Cardiac fibroblast (primary cell): ENCODE results near the gene ZNF385D.

Experiments used
- DNase-seq, 2 donors: peaks; one replicate each; pipeline versions ENCODE4 v3.0.0 to v3.0.0-alpha.2; 2010; ENCODE audit warnings: low read depth in 2 of 2
- H3K4me3 ChIP-seq, 2 donors: replicated peaks in 1 of 2; 1 replicate in 1 of 2; 2 replicates in 1 of 2; pipeline ENCODE4 v1.5.1; 2011; ENCODE audit warnings: low read depth in 2 of 2, low read length in 2 of 2, mild to moderate bottlenecking in 2 of 2, moderate library complexity in 1 of 2
- TF ChIP-seq, protein P1 (sequence below): IDR thresholded peaks from one replicate; pipeline ENCODE4 v1.5.1; 2011; ENCODE audit warnings: low read depth, mild to moderate bottlenecking, low read length, inconsistent platforms

The ZNF385D gene

DNA sequence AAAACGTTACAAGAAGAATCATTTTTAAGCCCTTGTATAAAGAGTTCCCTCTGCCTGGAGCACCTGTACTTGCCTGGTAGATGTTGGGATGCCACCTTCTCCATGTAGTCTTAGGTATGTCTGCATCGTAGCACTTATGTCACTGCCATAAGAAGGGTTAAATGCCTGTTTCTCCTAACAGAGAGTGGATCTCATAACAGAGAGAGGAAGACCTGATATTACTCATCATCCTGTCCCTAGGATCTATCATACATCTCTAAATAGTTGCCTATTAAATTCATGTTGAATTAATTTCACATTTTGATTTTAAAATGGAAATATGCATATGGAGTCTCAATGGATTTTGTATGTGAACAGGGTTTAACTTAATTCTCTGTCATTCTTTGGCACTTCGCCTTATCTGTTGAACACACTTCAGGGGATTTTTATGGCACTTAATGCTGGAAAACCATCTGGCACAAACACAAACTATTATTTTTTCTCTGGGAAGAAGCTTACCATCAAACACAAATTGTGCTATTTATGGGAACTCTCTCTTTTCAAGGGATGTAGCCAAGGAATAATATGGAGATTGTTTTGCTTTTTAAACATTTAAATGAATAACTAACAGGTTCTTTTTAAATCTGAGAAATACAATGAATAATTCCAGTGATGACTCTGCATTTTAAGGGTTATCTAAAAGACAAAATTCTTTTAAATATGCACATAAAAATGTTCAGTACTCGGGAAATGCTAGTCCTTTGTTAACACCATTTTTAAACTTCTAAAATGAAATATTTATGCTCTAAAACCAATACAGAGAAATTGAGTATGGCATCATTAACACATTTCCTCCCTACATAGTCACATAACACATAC lies 230.7 kb downstream of the ZNF385D start:
- TF ChIP-seq, protein P1, sequence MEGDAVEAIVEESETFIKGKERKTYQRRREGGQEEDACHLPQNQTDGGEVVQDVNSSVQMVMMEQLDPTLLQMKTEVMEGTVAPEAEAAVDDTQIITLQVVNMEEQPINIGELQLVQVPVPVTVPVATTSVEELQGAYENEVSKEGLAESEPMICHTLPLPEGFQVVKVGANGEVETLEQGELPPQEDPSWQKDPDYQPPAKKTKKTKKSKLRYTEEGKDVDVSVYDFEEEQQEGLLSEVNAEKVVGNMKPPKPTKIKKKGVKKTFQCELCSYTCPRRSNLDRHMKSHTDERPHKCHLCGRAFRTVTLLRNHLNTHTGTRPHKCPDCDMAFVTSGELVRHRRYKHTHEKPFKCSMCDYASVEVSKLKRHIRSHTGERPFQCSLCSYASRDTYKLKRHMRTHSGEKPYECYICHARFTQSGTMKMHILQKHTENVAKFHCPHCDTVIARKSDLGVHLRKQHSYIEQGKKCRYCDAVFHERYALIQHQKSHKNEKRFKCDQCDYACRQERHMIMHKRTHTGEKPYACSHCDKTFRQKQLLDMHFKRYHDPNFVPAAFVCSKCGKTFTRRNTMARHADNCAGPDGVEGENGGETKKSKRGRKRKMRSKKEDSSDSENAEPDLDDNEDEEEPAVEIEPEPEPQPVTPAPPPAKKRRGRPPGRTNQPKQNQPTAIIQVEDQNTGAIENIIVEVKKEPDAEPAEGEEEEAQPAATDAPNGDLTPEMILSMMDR = no peak
- DNase-seq = no peak
- H3K4me3 ChIP-seq = no peak overlapping the region

DNA sequence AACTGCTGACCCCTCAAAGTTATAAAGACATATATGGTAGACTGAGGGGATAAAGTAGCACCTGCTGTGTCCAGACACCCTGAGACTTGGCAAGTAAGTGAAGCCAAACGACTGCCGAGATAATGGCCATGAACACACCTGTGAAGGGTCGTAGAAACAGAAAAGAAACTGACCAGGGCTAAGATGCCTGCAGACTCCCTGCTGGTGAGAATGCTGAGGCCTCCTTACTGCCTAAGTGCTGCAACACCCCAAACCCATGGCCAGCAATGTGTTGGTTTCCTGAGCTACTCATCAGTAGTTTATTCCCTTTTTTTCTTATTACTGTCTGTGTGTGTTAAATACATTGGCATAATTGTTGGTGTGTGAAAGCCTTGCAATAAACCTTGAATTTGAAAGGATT lies 233.8 kb downstream of the ZNF385D start:
- H3K4me3 ChIP-seq = no peak overlapping the region
- TF ChIP-seq, protein P1 = no peak
- DNase-seq = no peak

DNA sequence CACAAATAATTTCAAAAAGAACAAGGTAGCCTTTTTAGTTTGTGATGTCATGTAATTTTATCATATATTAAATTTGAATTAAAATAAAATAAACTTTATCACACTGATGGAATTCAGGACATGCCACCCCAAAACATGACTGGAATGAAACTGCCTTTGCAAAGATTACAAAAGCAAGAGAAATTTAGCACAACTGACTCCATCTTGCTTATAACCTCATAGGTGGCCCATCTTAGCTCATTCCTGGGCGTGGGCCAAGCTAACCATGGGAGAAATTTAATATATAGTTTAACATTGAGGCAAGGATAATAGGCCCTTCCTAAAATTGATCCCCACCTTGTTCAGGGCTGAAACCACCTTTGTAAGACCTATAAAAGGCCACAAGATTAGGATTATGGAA lies 235.6 kb downstream of the ZNF385D start:
- TF ChIP-seq, protein P1 = no peak
- no peak overlapping the region for H3K4me3 ChIP-seq
- DNase-seq = no peak

DNA sequence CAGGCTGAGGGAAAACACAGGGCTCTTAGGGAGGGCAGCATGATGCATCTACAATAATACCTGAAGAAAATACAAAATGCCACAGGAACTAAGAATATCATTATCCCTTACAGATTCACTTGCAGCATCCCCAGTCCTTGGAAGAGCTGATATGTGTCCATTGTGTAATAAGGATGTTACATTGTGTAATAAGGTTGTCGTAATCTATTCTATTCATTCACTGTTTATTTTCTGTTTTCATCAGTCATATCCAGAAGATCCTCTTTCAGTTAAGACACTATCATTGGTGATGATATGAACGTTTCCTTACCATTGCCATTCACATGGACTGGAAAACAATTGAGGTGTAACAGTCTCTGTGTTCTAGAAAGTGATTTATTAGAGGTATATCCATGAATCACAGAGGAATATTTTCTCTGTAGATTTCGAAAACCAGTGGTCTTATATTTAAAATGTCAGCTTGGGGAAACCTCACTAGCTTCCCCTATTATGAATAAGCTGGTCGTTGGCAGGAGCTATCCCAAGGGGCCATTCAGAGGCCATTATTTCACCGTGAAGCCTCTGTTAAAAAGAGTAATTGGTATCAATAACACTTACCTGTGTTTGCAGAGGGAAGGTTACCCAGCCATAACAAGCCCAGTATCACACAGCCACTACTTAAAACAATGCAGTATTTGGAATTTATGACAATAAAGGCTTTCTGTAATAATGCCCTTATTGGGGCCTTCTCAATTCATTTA lies 241.1 kb downstream of the ZNF385D start:
- TF ChIP-seq, protein P1 = no peak
- H3K4me3 ChIP-seq = no peak overlapping the region
- peak; percentile 10 to 27 for DNase-seq

DNA sequence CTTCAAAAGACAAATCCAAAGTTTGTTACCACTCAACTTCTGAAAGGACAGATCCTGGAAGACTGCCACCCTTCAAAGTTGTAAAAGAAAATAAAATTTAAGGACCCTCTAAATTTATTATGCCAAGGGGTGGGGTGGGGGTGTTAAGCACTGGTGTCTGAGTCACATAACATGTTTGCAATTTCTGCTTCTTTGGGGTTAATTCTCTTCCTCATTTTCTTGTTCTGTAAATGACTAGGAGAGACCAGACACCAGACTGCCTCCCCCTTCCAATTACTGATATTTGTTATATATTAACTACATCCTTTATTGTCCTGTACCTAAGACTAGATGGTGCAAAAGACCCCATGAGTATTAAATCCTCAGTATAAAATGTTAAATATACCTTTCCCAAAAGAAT lies 242.8 kb downstream of the ZNF385D start:
- DNase-seq = no peak
- H3K4me3 ChIP-seq = no peak overlapping the region
- TF ChIP-seq, protein P1 = no peak

DNA sequence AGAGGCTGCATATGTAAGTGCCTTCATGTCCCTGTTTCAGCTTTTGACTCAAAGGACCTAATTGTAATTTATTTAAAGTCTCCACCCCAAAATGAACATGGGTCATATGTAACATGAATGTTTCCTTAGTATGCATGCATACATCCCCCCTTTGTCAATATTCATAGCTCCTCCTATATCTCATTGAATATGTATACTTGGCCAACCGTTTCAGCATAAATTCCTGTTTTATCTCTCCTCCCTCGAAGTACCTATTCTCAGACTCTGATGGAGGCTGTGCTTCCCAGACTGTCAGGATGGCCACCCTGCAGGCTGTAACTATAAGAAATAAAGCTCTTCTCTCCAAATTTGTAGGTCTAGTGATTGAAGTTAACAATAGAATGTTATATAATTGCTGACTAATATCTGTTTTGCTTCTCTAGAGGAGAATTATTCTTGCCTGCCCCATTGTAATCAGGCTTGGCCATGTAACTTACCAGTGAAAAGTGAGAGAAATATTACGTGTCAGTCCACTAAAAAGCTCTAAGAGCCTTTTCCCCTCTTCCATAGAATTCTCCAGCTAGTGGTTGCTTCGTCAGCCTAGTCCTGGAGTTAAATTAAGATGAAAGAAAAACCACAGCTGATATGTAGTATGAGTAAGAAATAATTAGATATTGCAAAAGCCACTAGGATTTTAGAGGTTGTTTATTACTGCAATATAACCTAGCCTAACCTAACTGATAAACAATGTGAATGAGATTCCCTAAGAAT lies 245.1 kb downstream of the ZNF385D start:
- TF ChIP-seq, protein P1 = no peak
- no peak overlapping the region for H3K4me3 ChIP-seq
- peak; percentile 1 to 36 for DNase-seq
